HCT116 (cell line): ENCODE data around the gene TAS2R5.

Experiments used
- CBX3 ChIP-seq: IDR thresholded peaks from 2 replicates; pipeline ENCODE4 v1.6.1; 2012; ENCODE audit warnings: low read depth
- EZH2 ChIP-seq: fragments of 200-600 bp; sonication (generic); IDR thresholded peaks from 2 replicates; pipeline ENCODE4 v1.6.1; 2017; ENCODE audit warnings: antibody characterized with exemption, mixed run types
- EZH2phosphoT487 ChIP-seq: fragments of 200-600 bp; IDR thresholded peaks from 2 replicates; pipeline ENCODE4 v1.6.1; 2018; ENCODE audit warnings: antibody characterized with exemption, borderline replicate concordance
- FOSL1 ChIP-seq: IDR thresholded peaks from 2 replicates; pipeline ENCODE4 v1.6.1; 2012; ENCODE audit warnings: low read depth
- POLR2A ChIP-seq: IDR thresholded peaks from 2 replicates; pipeline ENCODE4 v1.7.0; 2011; ENCODE audit warnings: borderline replicate concordance; ENCODE audit not compliant: insufficient read depth, insufficient read length; ENCODE audit errors: extremely low read depth
- POLR2AphosphoS5 ChIP-seq: IDR thresholded peaks from 2 replicates; pipeline ENCODE4 v1.6.1; 2011; ENCODE audit warnings: mild to moderate bottlenecking, low read depth, low read length, moderate library complexity
- RAD21 ChIP-seq: IDR thresholded peaks from 2 replicates; pipeline ENCODE4 v1.6.1; 2012; ENCODE audit warnings: low read depth, mild to moderate bottlenecking
- ZFX ChIP-seq: fragments of 450-650 bp; IDR thresholded peaks from 2 replicates; pipeline ENCODE4 v1.6.1; 2017
- ZNF274 ChIP-seq: fragments of 200-500 bp; sonication (Bioruptor generic); IDR thresholded peaks from 2 replicates; pipeline ENCODE4 v1.6.1; 2014; ENCODE audit warnings: mild to moderate bottlenecking, low read depth, low read length, inconsistent platforms
- TF ChIP-seq, protein P1 (sequence below), 3 experiments: fragments of 200-600 bp in 1 of 3; sonication (generic) in 1 of 3; IDR thresholded peaks in 2 of 3; conservative IDR thresholded peaks in 1 of 3; 2 replicates each; pipeline ENCODE4 v1.5.1; 2012 to 2017; ENCODE audit warnings: low read depth in 2 of 3, low read length in 2 of 3, antibody characterized with exemption in 1 of 3, borderline replicate concordance in 1 of 3, control low read depth in 1 of 3, mild to moderate bottlenecking in 1 of 3, mixed read lengths in 1 of 3, mixed run types in 1 of 3, moderate library complexity in 1 of 3; ENCODE audit not compliant: insufficient read depth in 1 of 3
- TF ChIP-seq, protein P2 (sequence below): IDR thresholded peaks from 2 replicates; pipeline ENCODE4 v1.6.1; 2012; ENCODE audit warnings: low read depth
- TF ChIP-seq, protein P3 (sequence below): IDR thresholded peaks from 2 replicates; pipeline ENCODE4 v1.6.1; 2012
- TF ChIP-seq, protein P4 (sequence below): IDR thresholded peaks from 2 replicates; pipeline ENCODE4 v1.6.1; 2012

DNA sequence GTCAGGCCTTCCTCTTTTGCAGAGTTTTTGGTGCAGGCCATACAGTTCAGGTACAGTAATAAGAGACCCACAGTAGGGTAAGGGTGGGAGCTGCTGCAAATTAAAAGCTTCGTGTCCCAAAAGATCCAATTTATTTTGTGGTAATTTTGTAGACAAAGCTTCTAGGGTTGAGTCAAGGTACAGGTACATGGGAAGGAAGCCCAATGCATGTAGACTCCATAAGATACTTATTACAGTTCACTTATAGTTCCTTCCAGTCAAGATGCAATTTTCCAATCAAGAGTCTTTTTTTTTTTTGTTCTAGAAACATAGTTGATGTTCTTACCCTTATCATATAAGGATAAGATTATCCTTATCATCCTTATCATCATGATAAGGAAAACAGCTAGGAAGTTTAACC, 13.6 kb upstream of the TAS2R5 start, which contains the start of gene TAS2R4:
- TF ChIP-seq, protein P1, sequence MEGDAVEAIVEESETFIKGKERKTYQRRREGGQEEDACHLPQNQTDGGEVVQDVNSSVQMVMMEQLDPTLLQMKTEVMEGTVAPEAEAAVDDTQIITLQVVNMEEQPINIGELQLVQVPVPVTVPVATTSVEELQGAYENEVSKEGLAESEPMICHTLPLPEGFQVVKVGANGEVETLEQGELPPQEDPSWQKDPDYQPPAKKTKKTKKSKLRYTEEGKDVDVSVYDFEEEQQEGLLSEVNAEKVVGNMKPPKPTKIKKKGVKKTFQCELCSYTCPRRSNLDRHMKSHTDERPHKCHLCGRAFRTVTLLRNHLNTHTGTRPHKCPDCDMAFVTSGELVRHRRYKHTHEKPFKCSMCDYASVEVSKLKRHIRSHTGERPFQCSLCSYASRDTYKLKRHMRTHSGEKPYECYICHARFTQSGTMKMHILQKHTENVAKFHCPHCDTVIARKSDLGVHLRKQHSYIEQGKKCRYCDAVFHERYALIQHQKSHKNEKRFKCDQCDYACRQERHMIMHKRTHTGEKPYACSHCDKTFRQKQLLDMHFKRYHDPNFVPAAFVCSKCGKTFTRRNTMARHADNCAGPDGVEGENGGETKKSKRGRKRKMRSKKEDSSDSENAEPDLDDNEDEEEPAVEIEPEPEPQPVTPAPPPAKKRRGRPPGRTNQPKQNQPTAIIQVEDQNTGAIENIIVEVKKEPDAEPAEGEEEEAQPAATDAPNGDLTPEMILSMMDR (IDR thresholded peaks at IDR 0.05 in 2 of 3, conservative IDR thresholded peaks at IDR 0.05 in 1 of 3; ENCODE audit: borderline replicate concordance in 1 of 3, insufficient read depth in 1 of 3, low read depth in 2 of 3, low read length in 2 of 3), result no peak
- TF ChIP-seq, protein P2, sequence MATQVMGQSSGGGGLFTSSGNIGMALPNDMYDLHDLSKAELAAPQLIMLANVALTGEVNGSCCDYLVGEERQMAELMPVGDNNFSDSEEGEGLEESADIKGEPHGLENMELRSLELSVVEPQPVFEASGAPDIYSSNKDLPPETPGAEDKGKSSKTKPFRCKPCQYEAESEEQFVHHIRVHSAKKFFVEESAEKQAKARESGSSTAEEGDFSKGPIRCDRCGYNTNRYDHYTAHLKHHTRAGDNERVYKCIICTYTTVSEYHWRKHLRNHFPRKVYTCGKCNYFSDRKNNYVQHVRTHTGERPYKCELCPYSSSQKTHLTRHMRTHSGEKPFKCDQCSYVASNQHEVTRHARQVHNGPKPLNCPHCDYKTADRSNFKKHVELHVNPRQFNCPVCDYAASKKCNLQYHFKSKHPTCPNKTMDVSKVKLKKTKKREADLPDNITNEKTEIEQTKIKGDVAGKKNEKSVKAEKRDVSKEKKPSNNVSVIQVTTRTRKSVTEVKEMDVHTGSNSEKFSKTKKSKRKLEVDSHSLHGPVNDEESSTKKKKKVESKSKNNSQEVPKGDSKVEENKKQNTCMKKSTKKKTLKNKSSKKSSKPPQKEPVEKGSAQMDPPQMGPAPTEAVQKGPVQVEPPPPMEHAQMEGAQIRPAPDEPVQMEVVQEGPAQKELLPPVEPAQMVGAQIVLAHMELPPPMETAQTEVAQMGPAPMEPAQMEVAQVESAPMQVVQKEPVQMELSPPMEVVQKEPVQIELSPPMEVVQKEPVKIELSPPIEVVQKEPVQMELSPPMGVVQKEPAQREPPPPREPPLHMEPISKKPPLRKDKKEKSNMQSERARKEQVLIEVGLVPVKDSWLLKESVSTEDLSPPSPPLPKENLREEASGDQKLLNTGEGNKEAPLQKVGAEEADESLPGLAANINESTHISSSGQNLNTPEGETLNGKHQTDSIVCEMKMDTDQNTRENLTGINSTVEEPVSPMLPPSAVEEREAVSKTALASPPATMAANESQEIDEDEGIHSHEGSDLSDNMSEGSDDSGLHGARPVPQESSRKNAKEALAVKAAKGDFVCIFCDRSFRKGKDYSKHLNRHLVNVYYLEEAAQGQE, result no peak
- no peak for TF ChIP-seq RAD21
- TF ChIP-seq EZH2, result no peak
- TF ChIP-seq, protein P3, sequence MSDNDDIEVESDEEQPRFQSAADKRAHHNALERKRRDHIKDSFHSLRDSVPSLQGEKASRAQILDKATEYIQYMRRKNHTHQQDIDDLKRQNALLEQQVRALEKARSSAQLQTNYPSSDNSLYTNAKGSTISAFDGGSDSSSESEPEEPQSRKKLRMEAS, result no peak
- TF ChIP-seq CBX3, result no peak
- TF ChIP-seq ZNF274, result no peak
- TF ChIP-seq, protein P4, sequence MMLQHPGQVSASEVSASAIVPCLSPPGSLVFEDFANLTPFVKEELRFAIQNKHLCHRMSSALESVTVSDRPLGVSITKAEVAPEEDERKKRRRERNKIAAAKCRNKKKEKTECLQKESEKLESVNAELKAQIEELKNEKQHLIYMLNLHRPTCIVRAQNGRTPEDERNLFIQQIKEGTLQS, result no peak
- TF ChIP-seq POLR2AphosphoS5, result no peak
- TF ChIP-seq EZH2phosphoT487, result no peak
- TF ChIP-seq ZFX, result no peak
- TF ChIP-seq POLR2A, result no peak
- no peak for TF ChIP-seq FOSL1
